Daoy (cell line): Measurements from ENCODE around the gene CYP20A1. TPM values are rescaled to one million over a fixed set of nuclear protein-coding genes. Genes with fewer than 3 reads are reported as not detected.
"Not testable (repeated sequence)": the region's sequence is repeated elsewhere in the genome, so short reads cannot be mapped to it uniquely, and the experiment has no call there.

Source experiments
- DNase-seq: peaks from one replicate; pipeline ENCODE4 v3.0.0-alpha.2; 2015; ENCODE audit warnings: low read depth
- total RNA-seq: library from RNA; depleted of rRNA; stranded (reverse); fragments of >200 nt; shearing (Covaris generic); gene quantifications from 2 replicates; pipeline ENCODE4 v1.2.3, GENCODE V29; 2014

CYP20A1 gene
- total RNA-seq, 1 experiment from 2014 or later = 19.4 TPM

DNA sequence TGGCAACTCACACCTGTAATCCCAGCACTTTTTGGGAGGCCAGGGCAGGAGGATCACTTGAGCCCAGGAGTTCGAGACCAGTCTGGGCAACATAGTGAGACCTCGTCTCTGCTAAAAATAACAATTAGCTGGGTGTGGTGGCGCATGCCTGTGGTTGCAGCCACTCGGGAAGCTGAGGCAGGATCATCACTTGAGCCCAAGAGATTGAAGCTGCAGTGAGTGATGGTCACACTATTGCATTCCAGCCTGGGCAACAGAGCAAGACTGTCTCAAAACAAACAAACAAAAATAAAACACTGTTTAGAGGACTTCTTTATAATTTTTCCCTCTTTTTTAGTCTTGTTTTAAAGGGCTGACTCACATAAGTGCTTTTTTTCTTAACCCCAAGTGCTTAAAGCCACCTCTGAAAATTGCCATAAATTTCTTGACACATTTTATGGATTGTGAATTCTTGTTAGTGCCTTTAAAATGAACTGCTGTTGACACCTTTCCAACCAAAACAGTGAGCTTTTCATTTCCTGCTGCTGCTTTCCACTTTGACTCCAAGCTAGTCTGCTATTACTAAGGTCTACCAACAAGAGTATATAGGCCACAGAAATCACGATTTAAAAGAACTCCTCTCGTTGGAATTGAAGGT lies 41.7 kb downstream of the CYP20A1 start:
- peak; percentile 15 for DNase-seq

DNA sequence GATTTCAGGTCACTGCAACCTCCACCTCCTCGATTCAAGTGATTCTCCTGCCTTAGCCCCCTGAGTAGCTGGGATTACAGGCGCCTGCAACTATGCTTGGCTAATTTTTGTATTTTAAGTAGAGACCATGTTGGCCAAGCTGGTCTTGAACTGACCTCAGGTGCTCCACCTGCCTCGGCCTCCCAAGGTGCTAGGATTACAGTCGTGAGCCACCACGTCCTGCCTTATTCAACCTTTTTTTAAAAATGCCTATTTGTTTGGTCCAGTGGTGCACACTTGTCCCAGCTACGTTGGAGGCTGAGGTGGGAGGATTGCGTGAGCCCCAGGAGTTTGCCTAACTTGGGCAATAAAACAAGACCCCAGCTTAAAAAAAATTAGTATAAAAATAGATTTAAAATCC lies 43.3 kb downstream of the CYP20A1 start:
- no peak for DNase-seq

DNA sequence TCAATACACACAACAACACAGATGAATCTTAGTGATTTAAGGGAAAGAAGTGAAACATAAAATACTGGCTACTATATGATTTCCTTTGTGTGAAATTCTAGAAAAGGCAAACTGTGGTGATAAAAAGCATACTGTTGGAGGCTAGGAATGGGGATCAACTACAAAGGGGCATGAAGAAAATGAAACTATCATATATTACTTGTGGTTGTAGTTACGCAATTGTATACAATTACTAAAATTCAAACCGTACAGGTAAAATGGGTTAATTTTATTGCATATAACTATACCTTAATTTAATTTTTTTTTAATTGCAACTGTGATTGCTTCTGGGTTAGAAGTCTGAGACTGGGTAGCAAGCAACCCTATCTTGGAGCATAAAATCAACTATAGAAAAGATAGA lies 47.7 kb downstream of the CYP20A1 start:
- DNase-seq = no peak

DNA sequence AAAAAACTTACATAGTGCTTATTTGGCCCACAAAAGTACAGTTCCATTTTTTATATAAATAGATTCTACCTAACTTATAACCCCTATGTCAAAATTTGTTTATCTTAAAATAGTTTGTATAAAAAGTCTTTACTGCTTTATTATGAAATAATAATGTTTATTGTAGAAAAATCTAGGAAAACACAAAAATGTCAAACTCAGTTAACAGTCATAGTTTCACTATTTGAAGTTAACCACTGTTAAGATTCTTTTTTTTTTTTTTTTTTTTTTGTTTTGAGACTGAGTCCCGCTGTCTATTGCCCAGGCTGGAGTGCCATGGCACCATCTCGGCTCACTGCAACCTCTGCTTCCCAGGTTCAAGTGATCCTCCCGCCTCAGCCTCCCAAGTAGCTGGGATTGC lies 62.8 kb downstream of the CYP20A1 start:
- DNase-seq = no peak

DNA sequence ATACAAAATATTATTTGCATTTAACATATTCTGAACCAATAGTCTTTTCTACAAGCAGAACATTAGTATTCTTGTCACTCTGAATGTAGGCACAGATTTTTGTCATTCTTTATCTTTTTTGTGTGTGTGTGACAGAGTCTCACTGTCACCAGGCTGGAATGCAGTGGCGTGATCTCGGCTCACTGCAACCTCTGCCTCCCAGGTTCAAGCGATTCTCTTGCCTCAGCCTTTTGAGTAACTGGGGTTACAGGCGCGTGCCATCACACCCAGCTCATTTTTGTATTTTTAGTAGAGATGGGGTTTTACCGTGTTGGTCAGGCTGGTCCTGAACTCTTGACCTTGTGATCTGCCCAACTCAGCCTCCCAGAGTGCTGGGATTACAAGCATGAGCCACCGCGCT lies 63.8 kb downstream of the CYP20A1 start:
- DNase-seq = not testable (repeated sequence)

DNA sequence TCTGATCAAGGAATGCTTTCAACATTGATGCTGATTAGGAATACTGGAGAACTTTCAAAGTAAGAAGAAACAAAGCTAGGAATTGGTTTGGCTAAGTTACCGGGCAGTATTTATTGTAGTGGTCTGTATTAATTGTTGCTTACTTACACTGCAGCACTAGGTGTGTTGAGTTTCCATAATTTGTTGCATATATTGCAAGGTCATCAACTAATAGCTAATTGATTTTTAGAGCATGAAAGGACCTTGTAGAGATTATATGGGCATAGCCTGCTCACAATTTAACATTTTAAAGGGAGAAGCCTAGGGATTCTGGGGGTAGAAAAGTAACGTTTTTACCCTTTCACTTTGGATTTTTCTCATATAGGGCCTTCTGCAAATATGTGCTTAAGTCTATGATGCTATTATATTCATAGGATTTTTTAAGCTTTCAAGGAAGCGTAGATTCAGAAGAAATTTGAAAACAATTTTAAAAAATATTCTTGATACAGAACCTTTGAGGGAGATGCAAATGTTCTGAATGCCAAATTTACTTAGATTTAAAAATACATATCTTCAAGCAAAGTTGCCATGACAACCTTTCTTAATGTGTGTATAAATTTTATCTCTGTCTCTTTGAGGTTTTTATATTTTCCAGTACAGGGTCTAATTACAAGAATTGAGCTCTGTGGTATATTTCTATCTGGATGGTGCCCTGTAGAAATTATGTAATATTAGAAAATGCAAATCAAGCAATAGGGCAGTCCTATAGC lies 72.0 kb downstream of the CYP20A1 start:
- DNase-seq = no peak

DNA sequence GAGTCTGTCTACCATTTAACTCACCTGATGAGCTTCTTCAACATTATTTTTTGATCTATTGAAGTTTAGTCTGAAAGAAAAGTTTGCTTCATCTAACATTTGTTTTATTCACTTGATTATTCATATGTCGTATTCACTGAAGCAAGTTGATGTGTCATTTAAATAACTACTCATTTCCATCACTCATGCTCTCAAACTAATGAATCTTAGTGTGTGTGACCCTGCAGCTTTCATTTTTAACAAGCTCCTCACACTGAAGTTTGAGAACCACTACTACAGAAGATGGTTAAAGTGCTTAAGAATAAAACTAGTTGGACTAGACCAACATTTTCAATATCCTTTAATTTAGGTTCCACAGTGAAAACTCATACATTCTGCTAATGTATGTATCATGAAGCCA lies 87.5 kb downstream of the CYP20A1 start:
- no peak for DNase-seq

DNA sequence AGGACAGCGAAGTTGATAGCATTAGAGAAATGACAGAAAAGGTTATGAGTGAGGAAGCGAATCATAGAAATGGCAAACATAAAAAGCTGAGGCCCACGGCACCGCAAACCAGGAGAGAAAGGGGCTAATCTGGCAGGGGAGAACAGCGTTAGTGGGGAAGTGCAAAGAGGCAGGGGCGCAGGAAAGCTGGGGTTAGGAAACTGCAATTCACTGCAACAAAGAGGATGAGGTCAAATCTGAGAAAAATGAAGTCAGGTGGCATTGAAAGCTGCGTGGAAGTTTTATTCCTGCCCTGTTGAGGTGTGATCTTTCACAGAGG lies 88.7 kb downstream of the CYP20A1 start:
- DNase-seq = no peak

DNA sequence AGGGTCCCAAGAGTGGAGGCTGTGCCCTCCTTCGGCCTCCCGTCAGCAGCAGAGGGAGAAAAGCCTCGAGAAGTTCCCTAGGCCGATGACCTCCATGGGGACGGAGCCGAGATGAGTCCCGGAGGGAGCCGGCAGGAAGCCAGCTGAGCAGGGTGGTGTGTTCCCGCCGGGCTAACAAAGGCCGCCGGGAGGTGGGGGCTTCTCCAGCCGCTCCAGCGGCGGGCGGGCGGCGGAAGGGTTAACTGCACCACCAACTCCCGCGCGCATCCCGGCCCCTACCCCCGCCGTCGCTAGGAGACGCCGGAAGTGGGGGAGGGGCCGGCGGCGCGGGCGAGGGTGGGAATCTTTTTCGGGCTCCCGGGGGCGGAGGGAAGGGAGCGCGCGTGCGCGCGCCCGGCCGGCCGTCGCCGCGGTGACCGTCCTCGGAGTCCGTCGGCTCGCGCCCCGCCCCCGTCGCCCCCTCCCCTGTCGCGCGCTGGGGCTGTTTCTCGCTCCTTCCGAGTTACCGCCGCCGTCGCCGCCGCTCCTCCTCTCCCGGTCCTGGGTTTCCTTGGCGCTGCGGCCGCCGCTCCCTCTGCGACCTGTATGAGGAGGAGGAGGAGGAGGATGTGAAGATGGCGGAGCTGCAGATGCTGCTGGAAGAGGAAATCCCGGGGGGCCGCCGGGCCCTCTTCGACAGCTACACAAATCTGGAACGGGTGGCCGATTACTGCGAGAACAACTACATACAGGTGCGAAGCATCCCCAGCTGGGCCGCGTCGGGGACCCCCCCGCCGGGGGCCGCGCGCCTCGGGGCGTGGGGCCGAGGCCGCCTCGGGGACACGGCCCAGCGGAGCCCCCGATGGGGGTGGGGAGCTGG lies 89.3 kb downstream of the CYP20A1 start, which contains the start of gene ABI2:
Gene ABI2, plus strand, starts transcription at position 494 of the 859 bp plus-strand sequence. Its CDS starts 121 bp downstream, at position 615.
- peak; percentile 88 for DNase-seq

DNA sequence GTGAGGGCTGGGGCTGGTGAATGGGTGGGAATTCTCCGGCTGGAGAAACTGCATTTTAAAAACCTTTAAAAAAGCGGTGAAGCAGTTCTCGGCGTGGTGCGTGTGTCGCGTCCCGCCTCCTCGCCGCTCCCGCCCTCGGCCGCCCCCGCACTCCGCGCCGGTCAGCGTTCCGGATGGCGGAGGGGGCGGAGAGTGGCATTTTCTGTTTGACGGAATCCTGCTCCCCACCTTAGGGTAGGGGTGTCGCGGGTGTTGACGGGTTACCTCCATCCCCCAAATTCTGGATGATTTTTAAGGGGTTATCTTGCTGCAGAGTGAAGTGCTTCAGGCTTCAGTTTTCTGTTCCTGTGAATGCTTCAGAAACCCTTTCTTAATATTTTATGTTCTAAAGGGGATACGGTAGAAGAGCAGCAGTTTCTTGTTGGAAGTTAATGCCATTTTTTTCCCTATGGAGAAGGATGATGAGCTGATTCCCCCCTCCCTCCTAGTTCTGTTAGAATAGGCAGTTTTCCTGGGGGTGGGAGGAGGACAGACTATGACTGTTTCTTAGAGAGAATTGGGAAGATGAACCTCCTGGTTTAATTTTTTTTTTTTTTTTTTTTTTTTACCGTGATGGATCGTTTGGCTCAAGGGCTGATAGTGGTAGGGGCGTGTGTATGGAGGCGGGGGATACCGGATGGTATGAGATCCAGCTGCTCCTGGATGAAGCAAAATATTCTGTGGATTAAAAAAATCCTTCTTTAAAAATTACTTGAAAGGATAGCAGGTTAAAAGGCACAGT lies 90.1 kb downstream of the CYP20A1 start:
- DNase-seq = peak; percentile 69

DNA sequence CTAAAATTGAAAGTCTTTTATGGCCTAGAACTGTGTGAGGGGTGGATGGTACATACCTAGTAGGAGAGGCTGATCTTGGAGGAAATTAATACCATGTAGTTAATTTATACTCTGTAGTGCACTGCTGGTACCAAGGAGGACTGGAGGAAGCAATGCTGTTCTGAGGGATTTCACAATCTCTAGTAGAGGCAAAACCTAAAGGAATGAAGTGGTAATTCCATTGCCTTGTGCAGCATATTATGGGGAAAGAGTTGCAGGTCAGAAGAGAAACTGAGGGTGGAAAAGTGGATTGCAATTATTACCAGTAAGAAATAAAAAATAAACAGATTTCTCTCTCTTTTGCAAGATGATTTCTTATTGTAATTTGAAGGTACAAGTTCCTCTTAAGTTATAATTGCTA lies 91.6 kb downstream of the CYP20A1 start:
- no peak for DNase-seq

DNA sequence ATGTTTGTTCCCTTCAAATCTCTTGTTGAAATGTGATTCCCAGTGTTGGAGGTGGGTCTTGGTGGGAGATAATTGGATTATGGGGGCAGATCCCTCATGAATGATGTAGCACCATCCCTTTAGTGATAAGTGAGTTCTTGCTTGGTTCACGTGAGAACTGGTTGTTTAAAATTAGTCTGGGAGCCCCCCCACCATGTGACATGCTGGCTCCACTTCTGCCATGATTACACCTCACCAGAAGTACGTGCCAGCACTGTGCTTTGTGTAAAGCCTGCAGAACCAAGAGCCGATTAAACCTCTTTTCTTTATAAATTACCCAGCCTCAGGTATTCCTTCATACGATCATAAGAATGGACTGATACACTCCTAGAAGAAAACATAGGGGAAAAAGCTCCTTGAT lies 99.5 kb downstream of the CYP20A1 start:
- DNase-seq = no peak

DNA sequence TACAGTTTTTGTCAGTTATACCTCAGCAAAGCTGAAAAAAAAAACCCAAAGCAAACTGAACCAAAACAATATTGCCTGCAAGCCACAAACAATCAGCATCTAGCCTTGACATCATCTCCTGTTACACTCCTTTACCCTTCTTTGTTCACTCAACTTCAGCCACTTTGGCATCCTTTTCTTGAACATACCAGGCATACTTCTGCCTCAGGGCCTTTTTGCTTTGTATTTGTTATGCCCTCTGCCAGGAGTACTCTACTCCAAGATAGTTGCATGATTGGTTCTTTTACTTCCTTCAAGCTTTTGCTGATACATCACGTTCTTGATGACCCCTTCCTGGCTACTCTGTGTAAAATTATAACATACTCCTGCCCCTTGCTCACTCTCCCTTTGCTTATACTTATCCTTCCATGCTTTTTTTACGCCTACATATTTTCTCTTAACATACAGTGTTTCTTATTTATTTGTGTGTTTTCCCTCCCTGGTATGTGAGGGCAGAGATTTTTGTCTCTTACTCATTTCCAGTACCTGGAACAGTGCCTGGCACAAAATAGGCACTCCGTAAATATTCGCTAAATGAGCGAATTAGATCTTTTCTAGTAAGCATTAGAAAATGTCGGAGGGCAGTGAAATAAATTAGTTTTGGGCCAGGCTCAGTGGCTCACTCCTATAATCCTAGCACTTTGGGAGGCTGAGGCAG lies 102.1 kb downstream of the CYP20A1 start:
- DNase-seq = peak; percentile 5

DNA sequence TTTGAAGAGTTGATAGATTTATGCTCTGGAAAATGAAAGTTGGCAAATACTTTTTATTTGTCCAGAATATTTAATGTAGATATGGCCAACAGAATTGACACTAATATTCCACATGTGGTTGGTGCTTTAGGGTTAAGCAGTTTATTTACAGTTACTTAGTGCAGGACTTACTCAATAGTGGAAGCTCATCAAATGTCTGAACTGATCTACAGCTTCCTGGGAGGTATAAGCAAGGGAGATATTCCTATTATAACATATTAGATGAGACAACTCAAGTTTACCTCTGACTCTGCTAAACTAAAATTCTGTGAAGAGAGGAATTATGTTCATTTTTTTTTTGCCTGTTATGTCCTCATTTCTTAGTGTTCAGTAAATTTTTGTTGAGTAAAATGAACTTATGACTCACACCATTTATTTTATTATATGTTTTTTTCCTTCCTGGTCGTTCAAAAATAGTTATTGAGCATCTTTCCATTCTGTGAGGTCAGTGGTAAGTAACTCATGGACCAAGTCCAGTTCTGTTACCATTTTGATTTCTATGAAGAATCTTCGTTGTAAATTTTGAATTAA lies 103.0 kb downstream of the CYP20A1 start:
- no peak for DNase-seq

DNA sequence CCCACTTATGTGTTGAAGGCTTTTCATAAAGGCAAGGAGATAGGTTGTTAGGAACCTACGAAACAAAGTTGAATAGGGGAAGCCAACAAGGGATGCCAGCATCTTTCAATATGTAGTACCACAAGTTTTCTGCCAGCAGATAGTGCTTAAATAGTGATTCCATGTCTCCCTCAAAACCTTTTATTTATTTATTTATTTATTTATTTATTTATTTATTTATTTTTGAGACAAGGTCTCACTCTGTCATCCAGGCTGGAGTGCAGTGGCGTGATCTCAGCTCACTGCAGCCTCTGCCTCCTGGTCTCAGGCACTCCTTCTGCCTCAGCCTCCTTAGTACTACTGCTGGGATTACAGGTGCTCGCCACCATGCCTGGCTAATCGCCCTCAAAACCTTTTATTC lies 103.6 kb downstream of the CYP20A1 start:
- not testable (repeated sequence) for DNase-seq

DNA sequence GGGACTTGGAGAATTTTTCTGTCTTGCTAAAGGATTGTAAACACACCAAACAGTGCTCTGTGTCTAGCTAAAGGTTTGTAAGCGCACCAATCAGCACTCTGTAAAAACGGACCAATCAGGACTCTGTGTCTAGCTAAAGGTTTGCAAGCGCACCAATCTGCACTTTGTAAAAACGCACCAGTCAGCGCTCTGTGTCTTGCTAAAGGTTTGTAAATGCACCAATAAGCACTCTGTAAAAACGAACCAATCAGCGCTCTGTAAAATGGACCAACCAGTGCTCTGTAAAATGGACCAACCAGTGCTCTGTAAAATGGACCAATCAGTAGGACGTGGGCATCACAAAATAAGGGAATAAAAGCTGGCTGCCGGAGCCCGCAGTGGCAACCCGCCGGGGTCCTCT lies 105.8 kb downstream of the CYP20A1 start:
- no peak for DNase-seq

DNA sequence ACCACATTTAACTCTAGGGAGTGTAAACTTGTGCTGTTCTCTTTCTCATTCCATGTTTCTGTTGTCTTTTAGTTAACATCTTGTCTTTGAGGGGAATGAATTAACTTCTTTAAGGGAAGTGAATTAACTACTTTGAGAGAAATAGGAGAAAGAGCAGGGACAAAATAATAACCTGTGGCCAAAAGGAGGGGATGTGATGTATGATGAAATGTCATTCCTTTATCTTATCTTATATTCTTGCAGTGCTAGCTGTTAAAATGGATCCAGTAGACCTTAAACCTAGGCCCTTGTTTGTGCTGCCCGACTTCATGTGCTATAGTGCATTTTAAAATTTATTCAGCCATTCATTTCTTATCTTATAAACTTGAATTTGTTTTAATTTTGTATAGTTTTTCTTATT lies 107.8 kb downstream of the CYP20A1 start:
- DNase-seq = no peak

DNA sequence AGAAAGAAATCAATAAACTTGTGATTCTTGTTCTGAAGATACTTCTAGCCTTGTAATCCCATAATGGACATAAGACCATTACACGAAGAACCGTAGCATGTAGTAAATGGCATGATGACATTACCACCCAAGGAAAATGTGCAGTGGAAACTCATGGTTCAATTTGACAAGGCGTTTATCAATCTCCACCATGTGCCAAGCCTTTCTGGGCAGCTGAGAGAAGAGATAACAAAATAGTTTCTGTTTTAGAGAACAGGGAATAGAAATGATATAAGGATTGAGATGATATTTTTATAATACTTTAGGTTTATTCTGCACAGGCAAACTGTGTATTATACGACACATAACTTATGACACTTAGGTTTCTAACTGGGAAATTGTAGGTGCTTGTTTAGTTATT lies 108.6 kb downstream of the CYP20A1 start:
- DNase-seq = no peak

DNA sequence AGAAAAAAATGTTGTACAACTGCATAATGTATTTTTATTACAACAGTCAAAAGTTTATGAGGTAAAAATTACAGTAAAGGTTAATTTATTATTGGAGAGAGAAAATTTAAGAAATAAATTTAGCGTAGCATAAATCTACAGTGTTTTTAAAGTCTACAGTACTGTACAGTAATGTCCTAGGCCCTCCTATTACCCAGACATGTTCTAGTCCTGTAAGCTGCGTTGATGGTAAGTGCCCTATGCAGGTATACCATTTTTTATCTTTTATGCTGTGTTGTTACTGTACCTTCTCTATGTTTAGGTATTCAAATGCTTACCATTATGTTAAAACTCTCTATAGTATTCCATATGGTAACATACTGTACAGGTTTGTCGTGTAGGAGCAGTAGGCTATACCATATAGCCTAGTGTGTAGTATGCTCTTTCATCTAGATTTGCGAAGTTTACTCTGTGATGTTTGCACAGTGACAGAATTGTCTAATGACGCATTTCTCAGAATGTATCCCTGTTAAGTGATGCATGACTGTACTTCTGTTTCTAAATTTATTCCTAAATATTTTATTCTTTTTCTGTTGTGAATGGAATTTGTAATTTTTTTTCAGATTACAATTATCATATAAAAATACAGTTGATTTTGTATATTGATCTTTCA lies 113.9 kb downstream of the CYP20A1 start:
- no peak for DNase-seq

DNA sequence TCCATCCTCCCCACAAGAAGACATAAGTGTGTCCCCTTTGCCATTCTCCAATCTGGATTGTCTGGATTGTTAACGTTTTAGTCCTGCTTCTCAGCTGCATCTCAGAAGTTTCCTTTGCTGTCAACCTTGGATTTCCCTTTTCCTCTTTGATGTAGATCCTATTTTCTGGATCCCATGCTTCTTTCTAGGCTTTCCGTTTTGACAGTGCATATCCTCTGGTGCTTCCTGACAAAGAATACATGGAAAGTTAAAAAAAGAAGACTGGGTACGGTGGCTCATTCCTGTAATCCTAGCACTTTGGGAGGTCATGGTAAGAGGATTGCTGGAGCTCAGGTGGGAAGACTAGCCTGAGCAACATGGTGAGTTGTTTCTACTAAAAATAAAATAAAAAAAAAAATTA lies 116.1 kb downstream of the CYP20A1 start:
- no peak for DNase-seq
